NCI-H226 (cell line): ENCODE measurements around the gene SALL3.

Experiments
- DNase-seq: peaks from one replicate; pipeline ENCODE4 v3.0.0-alpha.2; 2015

Gene SALL3

DNA sequence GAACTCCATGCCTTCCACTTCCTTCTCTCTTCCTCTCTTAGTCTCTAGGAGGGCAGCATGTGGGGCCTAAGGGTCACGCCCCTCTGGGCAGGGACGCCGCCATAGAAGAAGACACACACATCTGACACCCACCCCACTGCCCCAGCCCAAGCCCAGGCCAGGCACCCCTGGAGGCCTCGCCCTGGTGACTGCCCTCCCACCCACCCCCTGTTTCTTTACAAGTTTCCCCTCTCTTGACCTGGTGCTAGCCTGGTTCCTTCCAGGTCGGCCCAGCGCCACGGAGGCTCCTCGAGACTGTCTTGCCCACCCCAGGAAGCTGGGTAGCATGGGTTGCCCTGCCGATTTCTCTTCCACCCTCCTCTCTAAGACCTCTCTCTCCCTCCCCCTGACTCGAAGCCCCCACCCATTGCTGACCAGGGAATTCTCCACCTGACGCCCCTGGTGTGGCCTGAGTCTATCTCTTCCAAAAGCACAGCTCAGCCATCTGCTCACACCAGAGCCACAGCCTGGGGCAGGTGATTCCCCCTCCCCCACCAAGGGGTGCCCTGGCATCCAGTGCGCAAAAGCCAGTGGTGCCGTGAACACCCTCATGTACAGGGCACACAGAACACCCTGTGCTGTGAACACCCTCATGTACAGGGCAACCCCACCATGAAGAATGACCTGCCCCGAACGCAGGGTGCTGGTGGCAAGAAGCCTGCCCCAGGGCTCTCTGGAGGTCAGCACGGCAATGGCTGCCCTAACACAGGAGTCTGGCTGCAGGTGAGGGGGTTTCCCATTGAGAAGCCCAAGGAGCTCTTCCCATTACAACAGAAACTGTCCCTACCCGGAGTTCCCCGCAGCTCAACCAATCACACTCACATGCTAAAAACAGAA is 13.5 kb upstream of the SALL3 start:
- no peak for DNase-seq

- DNase-seq: no peak
These were observed 12.9 kb upstream of the SALL3 start for GRCh38 chr18:78966793-78967106.

- DNase-seq: no peak
These were observed 11.9 kb upstream of the SALL3 start for GRCh38 chr18:78967692-78968091.

DNA sequence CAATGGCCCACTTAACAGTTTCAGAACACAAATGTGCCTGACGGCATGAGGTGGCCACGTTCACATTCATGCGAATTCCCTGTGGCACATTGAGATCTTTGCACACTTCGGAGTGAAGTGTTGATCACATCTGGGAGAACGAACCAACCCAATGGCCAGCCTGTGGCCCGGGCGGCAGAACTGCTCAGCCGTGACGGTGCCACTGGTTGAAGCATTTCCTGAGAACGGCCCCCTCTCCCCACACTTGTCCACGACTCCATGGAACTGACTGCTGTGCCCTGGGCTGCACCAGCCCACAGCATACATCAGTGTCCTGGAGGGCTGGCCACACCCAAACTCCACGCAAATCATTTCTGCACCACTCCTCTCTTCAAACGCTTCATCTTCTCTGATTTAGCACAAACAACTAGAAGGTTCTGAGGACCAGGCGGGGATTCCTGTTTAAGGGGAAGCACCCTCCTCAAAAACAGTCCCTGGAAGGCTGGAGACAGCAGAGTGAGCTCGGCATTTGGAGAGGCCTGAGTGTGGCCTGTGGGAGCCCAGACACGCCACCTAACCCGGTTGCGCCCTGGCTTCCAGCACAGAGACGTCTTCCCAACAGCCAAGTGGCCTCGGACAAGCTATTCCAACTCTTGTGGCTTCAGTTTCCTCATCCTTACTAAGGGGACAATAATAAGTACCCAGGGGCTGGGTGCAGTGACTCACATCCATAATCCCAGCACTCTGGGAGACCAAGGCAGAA is 9.9 kb upstream of the SALL3 start:
- DNase-seq: no peak

DNA sequence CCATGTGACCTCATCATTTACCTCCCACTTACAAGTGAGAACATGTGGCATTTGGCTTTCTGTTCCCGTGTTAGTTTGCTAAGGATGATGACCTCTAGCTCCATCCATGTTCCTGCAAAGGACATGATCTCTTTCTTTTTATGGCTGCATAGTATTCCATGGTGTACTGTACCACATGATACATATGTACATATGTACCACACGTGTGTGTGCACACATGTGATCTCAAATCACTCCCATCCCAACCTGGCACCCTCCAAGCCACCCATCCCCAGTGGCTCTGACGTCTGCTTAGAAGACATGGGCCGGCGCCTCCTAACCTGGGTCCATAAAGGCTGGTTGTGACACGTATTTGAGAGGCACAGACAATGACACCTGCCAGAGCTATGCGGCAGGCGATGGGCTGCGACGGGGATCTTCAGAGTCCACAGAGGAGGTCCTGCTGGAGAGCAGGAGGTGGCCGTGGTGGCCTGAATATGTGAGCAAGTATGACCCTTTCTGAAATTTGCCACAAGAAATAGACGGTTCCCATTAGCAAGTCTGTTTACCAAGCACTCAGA is 8.8 kb upstream of the SALL3 start:
- no peak for DNase-seq

DNA sequence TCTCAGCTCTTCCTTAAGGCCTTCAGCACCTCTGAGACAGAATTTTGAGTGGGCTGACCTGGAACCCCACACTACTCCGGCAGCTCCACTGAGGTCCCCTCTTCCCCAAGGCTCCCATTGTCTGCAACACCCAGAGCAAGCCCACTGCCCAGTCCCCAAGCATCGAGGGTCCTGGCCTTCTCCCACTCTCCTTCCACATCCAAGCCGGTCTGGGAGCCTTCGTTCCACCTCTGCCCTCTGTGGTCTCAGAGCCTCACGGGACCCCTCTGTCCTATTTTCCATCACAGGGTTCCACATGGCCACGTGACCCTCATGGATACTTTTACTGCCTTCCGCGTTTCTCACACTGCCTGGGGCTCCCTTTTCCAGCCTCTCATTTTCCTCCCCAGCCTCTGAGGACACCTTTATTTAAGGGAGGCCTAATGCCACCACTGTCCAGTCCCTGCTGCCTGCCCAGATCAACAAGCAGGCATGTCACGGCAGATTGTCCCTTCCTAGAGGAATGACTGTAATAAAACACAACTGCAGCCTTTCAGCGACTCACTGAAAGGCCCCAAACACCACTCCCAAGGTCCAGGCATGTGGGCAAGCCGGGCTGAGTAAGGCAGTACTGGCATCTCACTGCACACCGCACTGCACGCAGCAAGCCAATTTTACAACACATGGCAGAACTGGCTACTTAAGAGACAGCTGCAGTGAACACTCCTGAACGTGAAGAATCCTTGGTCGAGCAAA is 7.9 kb upstream of the SALL3 start:
- DNase-seq: no peak

GRCh38 chr18:78972385-78972918 is 7.2 kb upstream of the SALL3 start:
- DNase-seq: no peak

- DNase-seq: no peak
These were observed 6.7 kb upstream of the SALL3 start for GRCh38 chr18:78972930-78973331.

GRCh38 chr18:78973357-78974083 is 6.1 kb upstream of the SALL3 start:
- no peak for DNase-seq

DNA sequence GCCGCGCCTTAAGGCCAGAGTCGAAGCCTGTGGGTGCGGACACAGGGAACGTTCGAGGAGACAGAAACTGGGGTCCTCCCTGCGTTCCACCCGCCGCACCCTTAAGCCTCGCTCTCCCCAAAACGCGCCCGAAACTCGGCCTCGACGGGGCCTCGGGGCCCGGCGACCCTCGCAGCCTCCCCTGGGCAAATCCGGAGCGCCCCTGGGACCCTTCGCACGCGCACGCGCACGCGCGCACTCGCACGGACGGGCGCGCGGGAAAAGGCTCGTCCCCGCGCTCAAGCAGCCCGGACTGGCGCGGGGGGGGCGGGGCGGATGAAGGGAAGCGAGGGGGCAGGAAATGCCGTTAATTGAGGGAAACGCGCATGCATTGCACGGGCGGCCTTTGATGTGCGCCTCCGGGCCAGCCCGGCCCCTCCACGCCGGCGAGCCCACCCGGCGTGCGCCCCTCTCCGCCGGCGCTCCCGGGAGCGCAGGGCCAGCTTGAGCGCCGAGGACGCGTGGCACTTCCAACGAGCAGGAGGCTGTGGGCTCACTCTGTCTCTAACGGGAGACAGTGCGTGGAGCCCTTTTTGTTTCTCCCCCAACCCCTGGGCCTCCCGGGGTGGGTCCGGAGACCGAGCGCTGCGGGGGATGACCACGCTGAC is 5.4 kb upstream of the SALL3 start:
- no peak for DNase-seq

DNA sequence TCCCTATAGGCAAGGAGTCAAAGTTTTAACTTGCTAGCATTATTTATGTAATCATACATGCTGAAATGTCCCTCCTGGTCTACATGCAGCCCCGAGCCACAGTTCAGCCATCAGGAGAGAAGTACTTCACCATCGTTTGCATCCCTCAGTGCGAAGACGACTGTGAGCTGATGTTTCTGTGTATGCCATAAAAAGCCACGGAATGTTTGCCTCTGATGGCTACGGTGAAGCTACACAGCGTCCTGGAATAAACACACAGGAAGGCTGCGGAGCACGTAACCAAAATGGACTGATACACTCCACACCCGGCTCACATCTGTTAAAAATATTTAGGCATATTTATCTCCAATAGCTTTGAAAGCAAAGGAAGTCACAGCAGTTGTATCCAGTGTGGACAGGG is 4.3 kb upstream of the SALL3 start:
- no peak for DNase-seq

GRCh38 chr18:78975699-78976335 is 3.8 kb upstream of the SALL3 start:
- DNase-seq: no peak

DNA sequence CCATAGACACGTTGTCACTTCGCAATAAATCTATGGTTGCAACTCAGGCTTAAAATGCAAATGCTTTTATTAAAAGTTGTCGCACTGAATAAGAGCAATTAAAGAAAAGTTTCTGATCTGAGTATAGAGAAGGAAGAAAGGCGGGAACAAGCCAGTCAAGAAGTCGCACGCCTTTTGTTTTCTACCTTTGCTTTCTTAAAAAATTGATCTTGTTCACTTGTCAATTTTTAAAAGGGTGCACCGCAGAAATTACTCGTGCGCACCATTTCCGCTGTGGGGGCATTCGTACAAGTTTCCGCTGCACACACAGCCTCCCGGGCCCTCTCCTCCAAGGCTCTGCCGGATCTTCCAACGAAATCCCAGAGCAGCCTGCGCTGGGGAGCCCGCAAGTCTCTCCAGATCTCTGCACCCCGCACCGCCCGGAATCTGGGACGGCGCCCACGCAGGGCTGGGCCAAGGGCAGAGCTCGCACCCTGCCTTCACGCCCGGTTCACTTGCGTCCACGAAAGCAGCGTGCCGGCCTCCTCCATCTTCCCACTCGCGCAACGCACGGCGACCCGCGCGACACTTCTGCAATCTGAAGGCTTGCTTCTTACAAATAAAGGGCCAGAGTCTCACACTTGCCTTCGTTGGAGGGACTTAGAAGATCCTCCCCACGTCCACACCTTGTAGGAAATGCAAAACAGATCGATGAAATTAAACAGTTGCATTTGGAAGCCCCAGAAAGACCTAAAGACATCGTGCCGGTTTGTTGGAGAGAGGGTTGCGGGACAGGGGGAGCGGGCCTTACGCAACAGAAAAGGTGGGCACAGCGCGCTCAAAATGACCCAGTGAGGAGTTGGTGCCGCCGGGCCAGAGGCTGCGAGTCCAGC is 2.6 kb upstream of the SALL3 start:
- no peak for DNase-seq

- no peak for DNase-seq
These were observed 1.8 kb upstream of the SALL3 start for GRCh38 chr18:78977637-78978348.

DNA sequence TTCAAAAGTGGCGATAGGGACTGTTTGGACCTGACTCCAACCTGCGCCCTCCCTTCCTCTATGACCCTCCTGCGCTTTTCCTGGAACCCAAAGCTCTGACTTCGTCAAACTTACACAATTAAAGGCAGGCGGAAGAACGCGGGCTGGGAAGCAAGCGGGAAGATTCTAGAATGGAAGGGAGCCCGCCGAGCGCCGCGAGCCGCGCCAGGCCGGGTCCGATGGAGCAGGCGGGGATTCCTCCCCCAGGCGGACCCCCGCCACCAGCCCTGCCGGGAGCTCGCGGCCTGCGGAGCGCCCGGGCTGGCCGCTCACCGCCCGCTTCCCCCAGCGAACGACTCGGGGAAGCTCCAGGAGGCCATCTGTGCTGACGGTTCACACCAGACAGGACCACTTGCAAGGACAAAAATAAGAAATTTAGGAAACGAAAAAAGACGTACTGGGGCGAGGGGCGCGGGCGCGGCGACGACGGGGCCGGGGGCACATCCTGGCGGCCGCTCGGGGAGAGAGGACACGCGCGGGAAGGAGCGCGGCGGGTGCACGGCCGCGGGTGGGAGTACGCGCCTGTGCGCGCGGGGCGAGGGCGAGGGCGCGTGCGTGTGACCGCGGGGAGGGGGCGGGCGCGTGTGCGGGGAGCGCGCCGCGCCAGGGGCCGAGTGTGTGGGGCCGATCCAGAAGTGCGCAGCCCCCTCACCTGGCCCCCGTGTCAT is 1.1 kb upstream of the SALL3 start:
- no peak for DNase-seq

DNA sequence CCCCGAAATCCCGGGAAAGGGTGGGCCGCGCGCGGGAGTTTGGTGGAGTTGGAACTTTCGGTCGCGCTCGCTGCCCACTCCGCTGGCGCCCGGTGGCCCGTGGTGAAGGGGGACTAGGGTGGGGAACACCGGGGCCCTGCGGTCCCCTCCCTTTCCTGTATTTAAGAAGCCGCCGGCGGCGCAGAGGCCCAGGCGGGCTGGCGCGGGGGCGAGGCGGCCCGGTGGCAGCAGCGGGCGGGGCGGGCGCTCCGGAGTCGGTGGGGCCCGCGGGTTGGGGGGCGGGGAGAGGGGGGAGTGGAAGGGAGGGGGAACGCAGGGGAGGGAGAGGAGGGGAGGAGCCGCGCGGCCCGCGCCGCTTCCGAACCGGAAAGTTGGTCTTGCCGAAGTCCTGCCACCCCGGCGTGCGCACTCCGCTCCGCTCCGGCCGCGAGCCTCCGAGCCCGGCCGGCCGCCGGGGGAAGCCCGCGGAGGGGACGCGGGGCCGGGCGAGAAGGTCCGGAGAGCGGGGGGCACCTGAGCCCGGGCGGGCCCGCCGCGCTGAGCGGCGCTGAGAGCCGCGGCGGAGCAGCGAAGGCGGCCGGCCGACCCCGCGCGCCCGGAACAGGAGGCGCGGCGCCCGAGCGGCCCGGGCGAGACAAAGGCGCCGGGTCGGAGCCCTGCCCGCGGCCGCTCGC is 425 bp upstream of the SALL3 start:
- DNase-seq: no peak

DNA sequence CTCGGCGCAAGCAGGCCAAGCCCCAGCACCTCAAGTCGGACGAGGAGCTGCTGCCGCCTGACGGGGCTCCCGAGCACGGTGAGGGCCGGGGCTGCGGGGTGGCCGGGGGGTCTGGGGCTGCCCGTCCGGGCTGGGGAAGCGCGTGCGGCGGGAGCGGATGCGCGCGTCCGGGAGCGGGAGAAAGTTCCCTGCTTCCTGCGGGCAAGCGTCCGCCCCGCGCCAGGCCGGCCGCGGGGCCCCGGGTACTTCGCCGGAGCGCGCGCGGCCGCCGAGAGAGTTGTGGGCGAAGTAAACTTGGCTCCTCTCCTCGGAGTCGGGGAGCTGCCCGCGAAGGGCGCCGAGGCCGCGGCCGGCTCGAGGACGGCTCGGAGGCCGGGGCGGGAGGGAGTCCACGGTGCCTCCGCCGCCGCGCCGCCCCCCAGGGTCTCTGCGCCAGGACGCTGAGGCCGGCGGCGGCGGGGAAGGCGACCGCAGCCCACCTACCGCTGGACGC is 707 bp downstream of the SALL3 start:
- no peak for DNase-seq

GRCh38 chr18:78980777-78981380 is 1.3 kb downstream of the SALL3 start:
- DNase-seq: no peak
